Parathyroid adenoma (tissue), 2 donors: ENCODE measurements around the gene PPP2R3B.

Experiments used
- H2AFZ ChIP-seq: fragments of 300-600 bp; sonication (generic); one replicate; pipeline ENCODE4 v1.7.0; 2017; ENCODE audit warnings: antibody characterized with exemption, mild to moderate bottlenecking
- H3K27ac ChIP-seq: fragments of 300-600 bp; sonication (generic); one replicate; pipeline ENCODE4 v1.7.0; 2017
- H3K27me3 ChIP-seq: fragments of 300-600 bp; sonication (generic); one replicate; pipeline ENCODE4 v1.7.0; 2017; ENCODE audit warnings: low read length; ENCODE audit not compliant: control insufficient read depth, insufficient read depth
- H3K36me3 ChIP-seq: fragments of 300-600 bp; sonication (generic); one replicate; pipeline ENCODE4 v1.7.0; 2017; ENCODE audit warnings: low read length; ENCODE audit not compliant: control insufficient read depth, insufficient read depth
- H3K4me1 ChIP-seq: fragments of 300-600 bp; sonication (generic); one replicate; pipeline ENCODE4 v1.7.0; 2017; ENCODE audit warnings: control low read depth
- H3K4me2 ChIP-seq: fragments of 300-600 bp; sonication (generic); one replicate; pipeline ENCODE4 v1.7.0; 2017; ENCODE audit warnings: low read length
- H3K4me3 ChIP-seq: fragments of 300-600 bp; sonication (generic); one replicate; pipeline ENCODE4 v1.7.0; 2017; ENCODE audit warnings: low read depth, low read length
- H3K79me2 ChIP-seq: fragments of 300-600 bp; sonication (generic); one replicate; pipeline ENCODE4 v1.7.0; 2017; ENCODE audit warnings: control low read depth
- H3K9ac ChIP-seq: fragments of 300-600 bp; sonication (generic); one replicate; pipeline ENCODE4 v1.7.0; 2017; ENCODE audit warnings: mild to moderate bottlenecking
- H3K9me3 ChIP-seq: fragments of 300-600 bp; sonication (generic); one replicate; pipeline ENCODE4 v1.7.0; 2017; ENCODE audit warnings: low read length; ENCODE audit not compliant: control insufficient read depth
- TF ChIP-seq, protein P1 (sequence below): fragments of 300-600 bp; sonication (generic); IDR thresholded peaks from one replicate; pipeline ENCODE4 v1.7.0; 2017; ENCODE audit warnings: antibody characterized with exemption, mild to moderate bottlenecking
- donor health status: primary hyperparathyroidism.

The PPP2R3B gene

DNA sequence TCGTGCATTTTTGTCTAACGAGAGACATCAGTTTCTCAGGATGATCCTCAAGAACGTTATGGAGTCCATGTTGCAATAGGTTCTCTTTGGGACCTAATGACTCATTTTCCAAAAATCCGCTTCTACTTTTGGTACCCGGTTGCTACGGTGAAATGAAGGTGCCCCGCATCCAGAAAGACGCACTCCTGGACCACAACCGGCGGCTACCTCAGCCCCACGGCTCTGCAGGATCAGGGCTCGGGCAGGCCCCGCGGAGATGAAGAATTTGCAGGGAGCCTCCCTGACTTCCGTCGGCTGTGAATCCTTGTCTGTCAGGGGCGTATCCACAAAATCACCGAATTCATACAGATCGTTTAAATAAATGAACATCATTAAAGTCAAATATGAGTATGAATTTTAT, 83.7 kb downstream of the PPP2R3B start:
- H3K27me3 ChIP-seq, result no peaks in the 10 kb centered on the region
- no peak overlapping the region for H3K9ac ChIP-seq
- H3K4me3 ChIP-seq, result no peak overlapping the region
- no peaks in the 10 kb centered on the region for H3K79me2 ChIP-seq
- H3K4me1 ChIP-seq, result no peaks in the 10 kb centered on the region
- H3K4me2 ChIP-seq, result no peak overlapping the region
- H3K36me3 ChIP-seq, result no peaks in the 10 kb centered on the region
- no peak overlapping the region for H2AFZ ChIP-seq
- TF ChIP-seq, protein P1, sequence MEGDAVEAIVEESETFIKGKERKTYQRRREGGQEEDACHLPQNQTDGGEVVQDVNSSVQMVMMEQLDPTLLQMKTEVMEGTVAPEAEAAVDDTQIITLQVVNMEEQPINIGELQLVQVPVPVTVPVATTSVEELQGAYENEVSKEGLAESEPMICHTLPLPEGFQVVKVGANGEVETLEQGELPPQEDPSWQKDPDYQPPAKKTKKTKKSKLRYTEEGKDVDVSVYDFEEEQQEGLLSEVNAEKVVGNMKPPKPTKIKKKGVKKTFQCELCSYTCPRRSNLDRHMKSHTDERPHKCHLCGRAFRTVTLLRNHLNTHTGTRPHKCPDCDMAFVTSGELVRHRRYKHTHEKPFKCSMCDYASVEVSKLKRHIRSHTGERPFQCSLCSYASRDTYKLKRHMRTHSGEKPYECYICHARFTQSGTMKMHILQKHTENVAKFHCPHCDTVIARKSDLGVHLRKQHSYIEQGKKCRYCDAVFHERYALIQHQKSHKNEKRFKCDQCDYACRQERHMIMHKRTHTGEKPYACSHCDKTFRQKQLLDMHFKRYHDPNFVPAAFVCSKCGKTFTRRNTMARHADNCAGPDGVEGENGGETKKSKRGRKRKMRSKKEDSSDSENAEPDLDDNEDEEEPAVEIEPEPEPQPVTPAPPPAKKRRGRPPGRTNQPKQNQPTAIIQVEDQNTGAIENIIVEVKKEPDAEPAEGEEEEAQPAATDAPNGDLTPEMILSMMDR, result no peak
- H3K27ac ChIP-seq, result no peak overlapping the region
- no peaks in the 10 kb centered on the region for H3K9me3 ChIP-seq

DNA sequence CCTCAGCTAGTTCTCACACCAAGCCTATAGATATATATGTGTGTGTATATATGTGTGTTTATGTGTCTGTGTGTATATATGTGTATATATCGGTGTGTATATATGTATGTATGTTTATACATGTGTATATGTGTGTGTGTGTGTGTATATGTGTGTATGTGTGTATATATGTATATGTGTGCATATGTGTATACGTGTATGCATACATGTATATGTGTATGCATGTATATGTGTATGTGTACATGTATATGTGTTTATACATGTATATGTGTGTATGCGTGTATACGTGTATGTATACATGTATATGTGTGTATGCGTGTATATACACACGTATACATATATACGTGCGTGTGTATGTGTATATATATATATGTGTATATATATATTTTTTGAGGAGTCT, 86.4 kb downstream of the PPP2R3B start:
- Histone ChIP-seq H3K79me2 (no peaks in the 10 kb centered on the region), H3K4me3 (no peak overlapping the region), H3K27ac (no peak overlapping the region), H3K4me1 (no peaks in the 10 kb centered on the region), H3K9ac (no peak overlapping the region), H3K27me3 (no peaks in the 10 kb centered on the region), H3K9me3 (no peaks in the 10 kb centered on the region), H3K4me2 (no peak overlapping the region), H2AFZ (no peak overlapping the region), H3K36me3 (no peaks in the 10 kb centered on the region)
- TF ChIP-seq, protein P1, result no peak

DNA sequence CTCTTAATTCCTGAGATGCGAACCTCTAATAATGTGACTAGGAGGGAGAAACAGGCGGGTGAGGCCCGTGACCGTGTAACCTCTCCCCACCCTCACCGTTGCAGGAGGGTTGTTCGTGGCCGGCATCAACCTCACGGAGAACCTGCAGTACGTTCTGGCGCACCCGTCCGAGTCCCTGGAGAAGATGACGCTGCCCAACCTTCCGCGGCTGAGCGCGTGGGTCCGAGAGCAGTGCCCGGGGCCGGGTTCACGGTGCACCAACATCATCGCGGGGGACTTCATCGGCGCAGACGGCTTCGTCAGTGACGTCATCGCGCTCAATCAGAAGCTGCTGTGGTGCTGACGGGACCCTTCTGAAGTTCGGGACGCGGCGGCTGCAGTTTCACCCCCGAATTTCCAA, 87.7 kb downstream of the PPP2R3B start:
- H3K36me3 ChIP-seq, result no peaks in the 10 kb centered on the region
- H3K4me3 ChIP-seq, result no peak overlapping the region
- H3K4me2 ChIP-seq, result no peak overlapping the region
- TF ChIP-seq, protein P1, result no peak
- no peak overlapping the region for H3K9ac ChIP-seq
- H3K4me1 ChIP-seq, result no peaks in the 10 kb centered on the region
- no peak overlapping the region for H2AFZ ChIP-seq
- no peaks in the 10 kb centered on the region for H3K27me3 ChIP-seq
- H3K9me3 ChIP-seq, result no peaks in the 10 kb centered on the region
- no peak overlapping the region for H3K27ac ChIP-seq
- no peaks in the 10 kb centered on the region for H3K79me2 ChIP-seq

DNA sequence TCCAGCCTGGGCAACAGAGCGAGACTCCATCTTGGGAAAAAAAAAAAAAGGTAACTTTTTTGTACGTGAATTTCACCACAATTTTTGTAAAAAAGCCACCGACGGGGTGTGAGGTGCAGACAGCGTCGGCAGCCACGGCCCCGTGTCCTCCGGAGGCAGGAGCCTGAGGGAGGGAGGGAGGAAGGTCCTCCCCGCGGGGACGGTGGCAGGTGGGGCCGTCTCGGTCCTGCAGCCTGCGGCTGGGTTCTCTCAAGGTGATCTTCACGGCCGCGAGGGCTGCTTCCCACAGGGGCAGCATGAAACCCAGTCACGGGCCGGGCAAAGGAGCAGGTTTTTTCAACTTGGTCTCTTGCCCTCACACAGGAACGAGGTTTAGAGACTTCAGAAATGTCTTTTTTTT, 91.6 kb downstream of the PPP2R3B start:
- Histone ChIP-seq H3K4me3 (no peak overlapping the region), H3K9ac (no peak overlapping the region), H3K4me1 (no peaks in the 10 kb centered on the region), H3K79me2 (no peaks in the 10 kb centered on the region), H3K27me3 (no peaks in the 10 kb centered on the region), H3K27ac (no peak overlapping the region), H3K9me3 (no peaks in the 10 kb centered on the region), H2AFZ (no peak overlapping the region), H3K4me2 (no peak overlapping the region), H3K36me3 (no peaks in the 10 kb centered on the region)
- TF ChIP-seq, protein P1, result no peak

DNA sequence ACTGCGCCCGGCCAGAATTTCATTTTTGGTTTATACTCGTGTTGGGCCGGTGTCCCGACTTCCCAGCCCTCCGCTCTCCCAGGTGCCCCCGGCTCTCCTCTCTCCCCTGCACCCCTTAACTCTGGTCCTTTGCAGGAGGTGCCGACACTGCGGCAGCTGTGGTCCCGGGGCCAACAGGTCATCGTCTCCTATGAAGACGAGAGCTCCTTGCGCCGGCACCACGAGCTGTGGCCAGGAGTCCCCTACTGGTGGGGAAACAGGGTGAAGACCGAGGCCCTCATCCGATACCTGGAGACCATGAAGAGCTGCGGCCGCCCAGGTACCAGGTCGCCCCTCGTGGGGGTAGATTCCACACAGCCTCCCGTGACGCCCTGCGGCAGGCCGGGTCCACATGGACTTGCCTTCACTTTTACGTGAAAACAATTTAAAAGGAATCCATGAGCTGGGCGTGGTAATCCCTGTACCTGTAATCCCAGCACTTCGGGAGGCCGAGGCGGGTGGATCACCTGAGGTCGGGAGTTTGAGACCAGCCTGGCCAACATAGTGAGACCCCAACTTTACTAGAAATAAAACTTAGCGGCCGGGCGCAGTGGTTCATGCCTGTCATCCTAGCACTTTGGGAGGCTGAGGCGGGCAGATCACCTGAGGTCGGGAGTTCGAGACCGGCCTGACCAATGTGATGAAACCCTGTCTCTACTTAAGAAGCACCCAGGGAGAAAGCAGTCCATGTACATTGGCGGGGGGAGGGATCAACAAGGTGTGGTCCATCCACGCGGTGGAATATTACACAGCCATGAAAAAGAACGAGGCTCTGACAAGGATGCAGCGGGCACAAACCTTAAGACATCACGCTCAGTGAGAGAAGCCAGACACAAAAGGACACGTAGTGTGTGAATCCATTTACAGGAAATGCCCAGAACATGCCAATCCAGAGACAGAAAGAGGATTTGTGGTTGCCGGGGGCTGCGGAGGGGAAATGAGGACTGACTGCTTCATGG, 93.5 kb downstream of the PPP2R3B start:
- Histone ChIP-seq H3K27ac (no peak overlapping the region), H3K4me2 (no peak overlapping the region), H3K27me3 (no peaks in the 10 kb centered on the region), H3K9ac (no peak overlapping the region), H3K4me1 (no peaks in the 10 kb centered on the region), H2AFZ (no peak overlapping the region), H3K79me2 (no peaks in the 10 kb centered on the region), H3K4me3 (no peak overlapping the region), H3K36me3 (no peaks in the 10 kb centered on the region), H3K9me3 (no peaks in the 10 kb centered on the region)
- TF ChIP-seq, protein P1, result no peak
